HUES6 (cell line): ENCODE results near the gene CHSY1.

Experiments used
- H3K27ac ChIP-seq: 2 replicates; pipeline ENCODE4 v1.7.0; 2013; ENCODE audit warnings: low read depth, mild to moderate bottlenecking, low read length, inconsistent platforms
- H3K27me3 ChIP-seq: 2 replicates; pipeline ENCODE4 v1.6.1; 2013; ENCODE audit warnings: low read length; ENCODE audit not compliant: control insufficient read depth, insufficient read depth
- H3K36me3 ChIP-seq: 2 replicates; pipeline ENCODE4 v1.6.1; 2013; ENCODE audit warnings: low read length; ENCODE audit not compliant: control insufficient read depth, insufficient read depth
- H3K4me1 ChIP-seq: 2 replicates; pipeline ENCODE4 v1.6.1; 2013; ENCODE audit warnings: low read length; ENCODE audit not compliant: control insufficient read depth, insufficient read depth
- H3K4me3 ChIP-seq: 2 replicates; pipeline ENCODE4 v1.5.1; 2013; ENCODE audit warnings: low read depth, low read length
- H3K9ac ChIP-seq: one replicate; pipeline ENCODE4 v1.6.1; 2013; ENCODE audit warnings: mild to moderate bottlenecking, low read length
- H3K9me3 ChIP-seq: 2 replicates; pipeline ENCODE4 v1.6.1; 2013; ENCODE audit warnings: low read depth, low read length; ENCODE audit not compliant: control insufficient read depth, insufficient read depth

The CHSY1 gene

GRCh38 chr15:101242160-101242998, 9.5 kb downstream of the CHSY1 start:
- Histone ChIP-seq H3K27ac (no peak overlapping the region), H3K9me3 (no peaks in the 10 kb centered on the region), H3K9ac (no peak overlapping the region)

GRCh38 chr15:101240358-101240757, 11.5 kb downstream of the CHSY1 start:
- Histone ChIP-seq H3K27ac (no peak overlapping the region), H3K4me1 (peaks cover 38% of the 10 kb centered on the region), H3K27me3 (no peaks in the 10 kb centered on the region), H3K4me3 (no peak overlapping the region), H3K36me3 (peaks cover 35% of the 10 kb centered on the region), H3K9me3 (no peaks in the 10 kb centered on the region), H3K9ac (no peak overlapping the region)

More at GRCh38 chr15:101242160-101242998, 9.5 kb downstream of the CHSY1 start:
- Histone ChIP-seq H3K27me3 (no peaks in the 10 kb centered on the region), H3K36me3 (peaks cover 35% of the 10 kb centered on the region), H3K4me3 (no peak overlapping the region), H3K4me1 (peaks cover 50% of the 10 kb centered on the region)

- H3K4me3 ChIP-seq = no peak overlapping the region
- H3K36me3 ChIP-seq = peaks cover 41% of the 10 kb centered on the region
- no peak overlapping the region for H3K27ac ChIP-seq
- H3K4me1 ChIP-seq = peaks cover 32% of the 10 kb centered on the region
- H3K27me3 ChIP-seq = no peaks in the 10 kb centered on the region
- no peaks in the 10 kb centered on the region for H3K9me3 ChIP-seq
- no peak overlapping the region for H3K9ac ChIP-seq
These were observed 12.1 kb downstream of the CHSY1 start for GRCh38 chr15:101239724-101240136.

GRCh38 chr15:101237251-101237650, 14.6 kb downstream of the CHSY1 start:
- peaks cover 54% of the 10 kb centered on the region for H3K36me3 ChIP-seq
- no peaks in the 10 kb centered on the region for H3K27me3 ChIP-seq
- no peak overlapping the region for H3K4me3 ChIP-seq
- no peaks in the 10 kb centered on the region for H3K9me3 ChIP-seq
- no peak overlapping the region for H3K27ac ChIP-seq
- H3K4me1 ChIP-seq = peaks cover 15% of the 10 kb centered on the region
- H3K9ac ChIP-seq = no peak overlapping the region

- no peak overlapping the region for H3K4me3 ChIP-seq
- H3K27ac ChIP-seq = no peak overlapping the region
- peaks cover 8% of the 10 kb centered on the region; the same call in 1 of the 2 replicates for H3K4me1 ChIP-seq
- no peaks in the 10 kb centered on the region for H3K9me3 ChIP-seq
- peaks cover 57% of the 10 kb centered on the region for H3K36me3 ChIP-seq
- no peak overlapping the region for H3K9ac ChIP-seq
- no peaks in the 10 kb centered on the region for H3K27me3 ChIP-seq
These were observed 18.1 kb downstream of the CHSY1 start for GRCh38 chr15:101233651-101234280.

- Histone ChIP-seq H3K27me3 (no peaks in the 10 kb centered on the region), H3K9me3 (no peaks in the 10 kb centered on the region; the same call in 1 of the 2 replicates), H3K27ac (no peak overlapping the region), H3K4me1 (peaks cover 15% of the 10 kb centered on the region), H3K4me3 (no peak overlapping the region), H3K36me3 (peaks cover 59% of the 10 kb centered on the region), H3K9ac (no peak overlapping the region)
These were observed 19.2 kb downstream of the CHSY1 start for GRCh38 chr15:101232677-101233076.

- Histone ChIP-seq H3K27me3 (no peaks in the 10 kb centered on the region), H3K4me3 (no peak overlapping the region), H3K4me1 (peaks cover 17% of the 10 kb centered on the region), H3K9me3 (no peaks in the 10 kb centered on the region; the same call in 1 of the 2 replicates), H3K27ac (no peak overlapping the region), H3K36me3 (peaks cover 66% of the 10 kb centered on the region), H3K9ac (no peak overlapping the region)
These were observed 23.5 kb downstream of the CHSY1 start for GRCh38 chr15:101228313-101228712.

GRCh38 chr15:101225658-101226057, 26.2 kb downstream of the CHSY1 start:
- Histone ChIP-seq H3K36me3 (peaks cover 43% of the 10 kb centered on the region), H3K9ac (no peak overlapping the region), H3K27me3 (no peaks in the 10 kb centered on the region), H3K4me3 (no peak overlapping the region), H3K9me3 (no peaks in the 10 kb centered on the region; the same call in 1 of the 2 replicates), H3K4me1 (peaks cover 19% of the 10 kb centered on the region), H3K27ac (no peak overlapping the region)

GRCh38 chr15:101221902-101222301, 29.9 kb downstream of the CHSY1 start:
- Histone ChIP-seq H3K9ac (no peak overlapping the region), H3K4me3 (no peak overlapping the region), H3K9me3 (no peaks in the 10 kb centered on the region), H3K4me1 (peaks cover 12% of the 10 kb centered on the region; the same call in 1 of the 2 replicates), H3K36me3 (peaks cover 49% of the 10 kb centered on the region), H3K27ac (no peak overlapping the region), H3K27me3 (no peaks in the 10 kb centered on the region)

- Histone ChIP-seq H3K4me3 (no peak overlapping the region), H3K27me3 (no peaks in the 10 kb centered on the region), H3K36me3 (peaks cover 38% of the 10 kb centered on the region), H3K27ac (no peak overlapping the region), H3K4me1 (peaks cover 12% of the 10 kb centered on the region; the same call in 1 of the 2 replicates), H3K9ac (no peak overlapping the region), H3K9me3 (no peaks in the 10 kb centered on the region)
These were observed 31.8 kb downstream of the CHSY1 start for GRCh38 chr15:101220060-101220459.

- Histone ChIP-seq H3K27me3 (no peaks in the 10 kb centered on the region), H3K9me3 (no peaks in the 10 kb centered on the region), H3K36me3 (peaks cover 37% of the 10 kb centered on the region)
These were observed 32.4 kb downstream of the CHSY1 start for GRCh38 chr15:101219441-101219840.

More at GRCh38 chr15:101219441-101219840, 32.4 kb downstream of the CHSY1 start:
- no peak overlapping the region for H3K9ac ChIP-seq
- H3K4me1 ChIP-seq = peaks cover 12% of the 10 kb centered on the region; the same call in 1 of the 2 replicates
- H3K4me3 ChIP-seq = no peak overlapping the region
- H3K27ac ChIP-seq = no peak overlapping the region
